Measurements from ENCODE around the gene TBATA. TPM values are rescaled to one million over a fixed set of nuclear protein-coding genes. Genes with fewer than 3 reads are reported as not detected.

Gene TBATA
- polyA plus RNA-seq, 3 donors = not detected

DNA sequence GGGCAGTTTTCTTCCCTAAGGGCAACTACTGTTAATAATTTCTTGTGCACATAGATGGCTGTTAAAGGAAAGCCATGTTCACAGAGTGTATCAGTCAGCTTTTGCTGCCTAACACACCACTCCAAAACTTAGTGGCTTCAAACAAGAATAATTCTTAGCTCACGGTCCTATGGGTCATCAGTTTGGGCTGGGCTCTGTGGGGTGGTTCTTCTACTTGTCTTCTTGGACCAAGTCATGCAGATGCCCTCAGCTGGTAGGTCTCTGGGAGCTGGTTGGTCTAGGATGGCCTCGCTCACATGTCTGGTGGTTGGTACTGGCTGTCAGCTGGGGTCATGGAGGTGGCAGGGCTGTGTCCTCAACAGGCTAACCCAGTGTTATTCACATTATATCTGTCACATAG lies 39.6 kb downstream of the TBATA start:
- intact Hi-C loops (cut with micrococcal nuclease) = no loop called here
- no peak overlapping the region for H3K4me3 Mint-ChIP-seq
- H4K20me1 ChIP-seq (ENCODE audit: insufficient read depth, low read length) = no peaks in the 10 kb centered on the region
- H3K4me1 ChIP-seq (ENCODE audit: control insufficient read depth in 1 of 2, insufficient read depth in 2 of 2, low read length in 2 of 2) = peaks cover 19 to 35% of the 10 kb centered on the region in 2 donors
- H3K9ac ChIP-seq (ENCODE audit: insufficient read depth, low read length, poor library complexity, severe bottlenecking) = no peak overlapping the region
- H3K9me3 ChIP-seq (replicated peaks in 1 of 2; ENCODE audit: control insufficient read depth in 1 of 2, insufficient read depth in 1 of 2, low read length in 2 of 2) = no peaks in the 10 kb centered on the region
- H3K9me3 Mint-ChIP-seq = peaks cover 0 to 5% (median 0%) of the 10 kb centered on the region in 7 donors
- no peak overlapping the region for H3K27ac ChIP-seq (ENCODE audit: low read depth in 1 of 2, low read length in 2 of 2)
- H3K4me1 Mint-ChIP-seq = peaks cover 19% of the 10 kb centered on the region
- no CpG with 5 or more reads among the region's 2 CpGs for WGBS (ENCODE audit: insufficient coverage)
- TF ChIP-seq, protein P1, sequence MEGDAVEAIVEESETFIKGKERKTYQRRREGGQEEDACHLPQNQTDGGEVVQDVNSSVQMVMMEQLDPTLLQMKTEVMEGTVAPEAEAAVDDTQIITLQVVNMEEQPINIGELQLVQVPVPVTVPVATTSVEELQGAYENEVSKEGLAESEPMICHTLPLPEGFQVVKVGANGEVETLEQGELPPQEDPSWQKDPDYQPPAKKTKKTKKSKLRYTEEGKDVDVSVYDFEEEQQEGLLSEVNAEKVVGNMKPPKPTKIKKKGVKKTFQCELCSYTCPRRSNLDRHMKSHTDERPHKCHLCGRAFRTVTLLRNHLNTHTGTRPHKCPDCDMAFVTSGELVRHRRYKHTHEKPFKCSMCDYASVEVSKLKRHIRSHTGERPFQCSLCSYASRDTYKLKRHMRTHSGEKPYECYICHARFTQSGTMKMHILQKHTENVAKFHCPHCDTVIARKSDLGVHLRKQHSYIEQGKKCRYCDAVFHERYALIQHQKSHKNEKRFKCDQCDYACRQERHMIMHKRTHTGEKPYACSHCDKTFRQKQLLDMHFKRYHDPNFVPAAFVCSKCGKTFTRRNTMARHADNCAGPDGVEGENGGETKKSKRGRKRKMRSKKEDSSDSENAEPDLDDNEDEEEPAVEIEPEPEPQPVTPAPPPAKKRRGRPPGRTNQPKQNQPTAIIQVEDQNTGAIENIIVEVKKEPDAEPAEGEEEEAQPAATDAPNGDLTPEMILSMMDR (IDR thresholded peaks at IDR 0.05) = no peak
- H3K36me3 ChIP-seq (replicated peaks in 1 of 2; ENCODE audit: control insufficient read depth in 1 of 2, insufficient read depth in 2 of 2, low read length in 2 of 2) = no peaks in the 10 kb centered on the region
- H2AFZ ChIP-seq (ENCODE audit: insufficient read depth, low read depth, low read length, poor library complexity, severe bottlenecking) = no peak overlapping the region
- H3K27ac Mint-ChIP-seq = no peak overlapping the region
- no peaks in the 10 kb centered on the region for H3K27me3 ChIP-seq (ENCODE audit: control insufficient read depth in 2 of 2, insufficient read depth in 2 of 2, low read length in 2 of 2)
- H3K27me3 Mint-ChIP-seq (ENCODE audit: low read depth in 3 of 3) = peaks cover 0 to 5% (median 2%) of the 10 kb centered on the region in 3 donors
- H3K4me3 ChIP-seq (replicated peaks in 1 of 3; ENCODE audit: low read depth in 2 of 3, low read length in 3 of 3) = no peak overlapping the region
- DNase-seq = no peak
- no peaks in the 10 kb centered on the region for H3K79me2 ChIP-seq (ENCODE audit: insufficient read depth, low read length)
- no peaks in the 10 kb centered on the region for H3K36me3 Mint-ChIP-seq
- no peak overlapping the region for H3K4me2 ChIP-seq (replicated peaks; ENCODE audit: extremely low read depth, low read length, poor library complexity, severe bottlenecking)

DNA sequence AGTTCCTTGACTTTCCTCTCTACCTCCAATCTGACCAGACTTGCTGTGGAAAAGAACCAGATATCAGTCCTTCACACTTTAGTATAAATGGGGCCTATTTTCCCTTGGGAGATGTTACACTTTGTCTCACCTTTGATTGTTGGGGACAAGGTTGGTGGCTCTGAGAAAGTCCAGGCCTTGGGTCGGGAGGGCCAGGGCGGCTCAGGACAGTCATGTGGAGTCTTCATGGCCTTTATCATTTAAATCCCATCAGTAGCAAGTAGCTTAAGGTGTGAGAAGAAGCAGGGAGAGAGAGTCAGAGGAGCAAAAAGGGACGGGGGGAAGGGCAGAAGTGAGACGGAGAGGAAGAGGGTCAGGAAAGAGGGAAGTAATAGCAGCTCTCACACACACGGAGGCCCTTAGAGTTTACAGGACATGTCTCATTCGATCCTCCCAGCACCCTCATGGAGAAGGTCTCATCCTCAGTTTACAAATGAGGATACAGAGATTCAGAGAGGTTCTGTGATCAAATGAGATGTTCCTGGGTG lies 40.5 kb downstream of the TBATA start:
- H3K27ac Mint-ChIP-seq = peak overlapping the region in 1 of 7 donors; percentile 37
- intact Hi-C loops (cut with micrococcal nuclease) = no loop called here
- no peaks in the 10 kb centered on the region for H3K36me3 ChIP-seq (replicated peaks in 1 of 2; ENCODE audit: control insufficient read depth in 1 of 2, insufficient read depth in 2 of 2, low read length in 2 of 2)
- peak; percentile 8 to 43 (median 32) for DNase-seq
- peaks cover 0 to 5% (median 2%) of the 10 kb centered on the region in 3 donors for H3K27me3 Mint-ChIP-seq (ENCODE audit: low read depth in 3 of 3)
- H3K36me3 Mint-ChIP-seq = no peaks in the 10 kb centered on the region
- H3K4me3 Mint-ChIP-seq = no peak overlapping the region
- H3K9ac ChIP-seq (ENCODE audit: insufficient read depth, low read length, poor library complexity, severe bottlenecking) = no peak overlapping the region
- H2AFZ ChIP-seq (ENCODE audit: insufficient read depth, low read depth, low read length, poor library complexity, severe bottlenecking) = no peak overlapping the region
- WGBS (ENCODE audit: insufficient coverage) = no CpG with 5 or more reads among the region's 6 CpGs
- peaks cover 0 to 5% (median 0%) of the 10 kb centered on the region in 7 donors for H3K9me3 Mint-ChIP-seq
- peaks cover 19% of the 10 kb centered on the region for H3K4me1 Mint-ChIP-seq
- H3K79me2 ChIP-seq (ENCODE audit: insufficient read depth, low read length) = no peaks in the 10 kb centered on the region
- TF ChIP-seq, protein P1 (IDR thresholded peaks at IDR 0.05) = no peak
- H3K4me3 ChIP-seq (replicated peaks in 1 of 3; ENCODE audit: low read depth in 2 of 3, low read length in 3 of 3) = no peak overlapping the region
- no peaks in the 10 kb centered on the region for H4K20me1 ChIP-seq (ENCODE audit: insufficient read depth, low read length)
- H3K4me2 ChIP-seq (replicated peaks; ENCODE audit: extremely low read depth, low read length, poor library complexity, severe bottlenecking) = no peak overlapping the region
- no peaks in the 10 kb centered on the region for H3K27me3 ChIP-seq (ENCODE audit: control insufficient read depth in 2 of 2, insufficient read depth in 2 of 2, low read length in 2 of 2)
- H3K4me1 ChIP-seq (ENCODE audit: control insufficient read depth in 1 of 2, insufficient read depth in 2 of 2, low read length in 2 of 2) = peaks cover 19 to 35% of the 10 kb centered on the region in 2 donors
- H3K27ac ChIP-seq (ENCODE audit: low read depth in 1 of 2, low read length in 2 of 2) = no peak overlapping the region
- no peaks in the 10 kb centered on the region for H3K9me3 ChIP-seq (replicated peaks in 1 of 2; ENCODE audit: control insufficient read depth in 1 of 2, insufficient read depth in 1 of 2, low read length in 2 of 2)
